ENCODE measurements around the gene IL1RAPL2. TPM values are rescaled to one million over a fixed set of nuclear protein-coding genes. Genes with fewer than 3 reads are reported as not detected.
"Not testable (repeated sequence)": the region's sequence is repeated elsewhere in the genome, so short reads cannot be mapped to it uniquely, and the experiment has no call there.

IL1RAPL2 gene
- total RNA-seq, 4 donors from 2014 or later = 0.16 TPM; not detected in 3

DNA sequence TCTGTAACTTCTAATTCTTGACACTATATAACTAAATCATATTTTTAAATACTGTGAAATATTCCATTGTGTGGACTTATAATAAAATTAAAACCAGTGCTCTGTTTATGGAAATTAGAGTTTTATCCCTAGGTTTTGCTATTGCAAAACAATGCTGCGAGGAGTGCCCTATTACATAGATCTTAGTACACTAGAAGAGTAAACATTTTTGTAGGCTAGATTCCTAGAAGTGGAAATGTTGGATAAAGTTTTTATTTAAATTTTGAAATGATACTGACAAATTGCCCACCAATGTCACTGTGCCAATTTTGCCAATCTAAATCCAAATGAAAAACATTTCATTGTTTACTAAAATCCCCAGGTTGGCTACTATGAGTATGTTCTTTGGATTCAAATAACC is 99.7 kb downstream of the IL1RAPL2 start:
- no peaks in the 10 kb centered on the region for H3K36me3 ChIP-seq
- intact Hi-C loops (cut with DNase I; ENCODE audit: low total_unique reads) = no loop called here
- H3K4me1 ChIP-seq = no peaks in the 10 kb centered on the region
- no peak for DNase-seq
- 65% methylated on average over 1 of the region's 1 CpG; no CpG with 5 or more reads in 1 of the 2 donors for WGBS, 2 donors (ENCODE audit: low coverage in 1 of 2)
- in situ Hi-C loops (cut with MboI; ENCODE audit: low pct_ligation_motif_present in 1 of 4, low pct_unique_long_range_greater_than_20kb in 1 of 4, low sequenced_read_pairs in 3 of 4) = no loop called here
- no peaks in the 10 kb centered on the region for H3K27me3 ChIP-seq
- no peak overlapping the region for H3K4me3 ChIP-seq
- TF ChIP-seq POLR2A (IDR thresholded peaks at IDR 0.05) (no peak), EP300 (IDR thresholded peaks at IDR 0.05; ENCODE audit: low read depth) (no peak), POLR2AphosphoS5 (IDR thresholded peaks at IDR 0.05) (no peak)
- TF ChIP-seq, protein P1, sequence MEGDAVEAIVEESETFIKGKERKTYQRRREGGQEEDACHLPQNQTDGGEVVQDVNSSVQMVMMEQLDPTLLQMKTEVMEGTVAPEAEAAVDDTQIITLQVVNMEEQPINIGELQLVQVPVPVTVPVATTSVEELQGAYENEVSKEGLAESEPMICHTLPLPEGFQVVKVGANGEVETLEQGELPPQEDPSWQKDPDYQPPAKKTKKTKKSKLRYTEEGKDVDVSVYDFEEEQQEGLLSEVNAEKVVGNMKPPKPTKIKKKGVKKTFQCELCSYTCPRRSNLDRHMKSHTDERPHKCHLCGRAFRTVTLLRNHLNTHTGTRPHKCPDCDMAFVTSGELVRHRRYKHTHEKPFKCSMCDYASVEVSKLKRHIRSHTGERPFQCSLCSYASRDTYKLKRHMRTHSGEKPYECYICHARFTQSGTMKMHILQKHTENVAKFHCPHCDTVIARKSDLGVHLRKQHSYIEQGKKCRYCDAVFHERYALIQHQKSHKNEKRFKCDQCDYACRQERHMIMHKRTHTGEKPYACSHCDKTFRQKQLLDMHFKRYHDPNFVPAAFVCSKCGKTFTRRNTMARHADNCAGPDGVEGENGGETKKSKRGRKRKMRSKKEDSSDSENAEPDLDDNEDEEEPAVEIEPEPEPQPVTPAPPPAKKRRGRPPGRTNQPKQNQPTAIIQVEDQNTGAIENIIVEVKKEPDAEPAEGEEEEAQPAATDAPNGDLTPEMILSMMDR (IDR thresholded peaks at IDR 0.05) = no peak
- no peak overlapping the region for H3K27ac ChIP-seq
- no peaks in the 10 kb centered on the region for H3K9me3 ChIP-seq

DNA sequence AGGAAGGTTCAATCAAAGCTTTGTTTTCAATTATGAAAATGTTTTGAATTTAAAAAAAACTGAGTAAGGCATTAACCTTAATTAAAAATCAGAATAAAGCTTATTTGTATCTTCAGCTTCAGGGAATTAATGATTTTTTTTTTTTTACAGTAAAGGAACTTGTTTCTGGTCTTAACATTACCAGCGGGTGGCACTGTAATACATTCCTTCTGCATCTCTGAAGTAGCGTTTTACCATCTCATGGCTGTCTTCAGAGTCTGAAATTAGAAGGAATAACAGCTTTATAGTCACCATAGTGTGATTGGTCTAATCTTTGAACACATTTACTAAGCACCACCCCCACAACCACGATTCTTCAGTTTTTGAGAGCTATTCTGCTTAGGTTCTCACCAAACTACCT is 102.6 kb downstream of the IL1RAPL2 start:
- TF ChIP-seq EP300 (IDR thresholded peaks at IDR 0.05; ENCODE audit: low read depth) (no peak), POLR2A (IDR thresholded peaks at IDR 0.05) (no peak), POLR2AphosphoS5 (IDR thresholded peaks at IDR 0.05) (no peak)
- TF ChIP-seq, protein P1 (IDR thresholded peaks at IDR 0.05) = no peak
- in situ Hi-C loops (cut with MboI; ENCODE audit: low pct_ligation_motif_present in 1 of 4, low pct_unique_long_range_greater_than_20kb in 1 of 4, low sequenced_read_pairs in 3 of 4) (no loop called here), intact Hi-C loops (cut with DNase I; ENCODE audit: low total_unique reads) (no loop called here)
- Histone ChIP-seq H3K4me1 (no peaks in the 10 kb centered on the region), H3K9me3 (no peaks in the 10 kb centered on the region), H3K36me3 (no peaks in the 10 kb centered on the region), H3K27me3 (no peaks in the 10 kb centered on the region), H3K4me3 (no peak overlapping the region), H3K27ac (no peak overlapping the region)
- 6 to 33% methylated on average over 1 to 3 of the region's 3 CpGs for WGBS, 2 donors (ENCODE audit: low coverage in 1 of 2)
- DNase-seq = no peak

DNA sequence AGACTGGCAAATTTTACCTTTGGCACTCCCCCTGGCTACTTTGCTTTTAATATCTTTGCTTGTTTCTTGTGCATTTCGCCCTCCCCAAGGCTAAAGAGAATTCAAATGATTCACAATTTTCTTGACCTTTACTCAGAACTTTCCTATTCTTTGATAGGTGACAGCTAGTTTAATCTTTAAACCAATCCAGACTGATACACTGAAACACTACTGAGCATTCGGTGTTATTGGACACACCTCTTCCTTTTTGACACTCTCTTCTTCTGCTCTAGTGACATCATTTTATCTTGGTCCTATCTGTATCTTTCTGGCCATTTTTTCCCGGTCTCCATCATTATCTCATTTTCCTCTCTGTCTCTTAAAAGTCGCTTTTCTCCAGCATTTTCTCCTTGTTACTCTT is 103.1 kb downstream of the IL1RAPL2 start:
- in situ Hi-C loops (cut with MboI; ENCODE audit: low pct_ligation_motif_present in 1 of 4, low pct_unique_long_range_greater_than_20kb in 1 of 4, low sequenced_read_pairs in 3 of 4) = no loop called here
- Histone ChIP-seq H3K4me1 (no peaks in the 10 kb centered on the region), H3K4me3 (no peak overlapping the region), H3K27me3 (no peaks in the 10 kb centered on the region), H3K27ac (no peak overlapping the region), H3K36me3 (no peaks in the 10 kb centered on the region), H3K9me3 (no peaks in the 10 kb centered on the region)
- intact Hi-C loops (cut with DNase I; ENCODE audit: low total_unique reads) = no loop called here
- 30 to 56% methylated on average over 2 to 4 of the region's 4 CpGs for WGBS, 2 donors (ENCODE audit: low coverage in 1 of 2)
- DNase-seq = no peak
- TF ChIP-seq POLR2A (IDR thresholded peaks at IDR 0.05) = no peak
- no peak for TF ChIP-seq EP300 (IDR thresholded peaks at IDR 0.05; ENCODE audit: low read depth)
- TF ChIP-seq, protein P1 (IDR thresholded peaks at IDR 0.05) = no peak
- no peak for TF ChIP-seq POLR2AphosphoS5 (IDR thresholded peaks at IDR 0.05)

DNA sequence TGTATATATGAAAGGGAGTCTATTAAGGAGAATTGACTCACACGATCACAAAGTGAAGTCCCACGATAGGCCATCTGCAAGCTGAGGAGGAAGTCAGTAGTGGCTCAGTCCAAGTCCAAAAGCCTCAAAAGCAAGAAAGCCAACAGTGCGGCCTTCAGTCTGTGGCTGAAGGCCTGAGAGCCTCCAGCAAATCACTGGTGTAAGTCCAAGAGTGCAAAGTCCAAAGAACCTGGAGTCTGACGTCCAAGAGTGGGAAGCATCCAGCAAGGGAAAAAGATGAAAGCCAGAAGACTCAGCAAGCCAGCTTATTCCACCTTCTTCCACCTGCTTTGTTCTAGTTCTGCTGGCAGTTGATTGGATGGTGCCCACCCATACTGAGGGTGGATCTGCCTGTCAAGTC is 104.1 kb downstream of the IL1RAPL2 start:
- Histone ChIP-seq H3K4me1 (no peaks in the 10 kb centered on the region), H3K27me3 (no peaks in the 10 kb centered on the region), H3K9me3 (no peaks in the 10 kb centered on the region), H3K36me3 (no peaks in the 10 kb centered on the region), H3K4me3 (no peak overlapping the region), H3K27ac (no peak overlapping the region)
- 65% methylated on average over 4 of the region's 4 CpGs; no CpG with 5 or more reads in 1 of the 2 donors for WGBS, 2 donors (ENCODE audit: low coverage in 1 of 2)
- no peak for DNase-seq
- TF ChIP-seq EP300 (IDR thresholded peaks at IDR 0.05; ENCODE audit: low read depth) = no peak
- no peak for TF ChIP-seq POLR2AphosphoS5 (IDR thresholded peaks at IDR 0.05)
- TF ChIP-seq POLR2A (IDR thresholded peaks at IDR 0.05) = no peak
- TF ChIP-seq, protein P1 (IDR thresholded peaks at IDR 0.05) = no peak
- intact Hi-C loops (cut with DNase I; ENCODE audit: low total_unique reads) (no loop called here), in situ Hi-C loops (cut with MboI; ENCODE audit: low pct_ligation_motif_present in 1 of 4, low pct_unique_long_range_greater_than_20kb in 1 of 4, low sequenced_read_pairs in 3 of 4) (no loop called here)

DNA sequence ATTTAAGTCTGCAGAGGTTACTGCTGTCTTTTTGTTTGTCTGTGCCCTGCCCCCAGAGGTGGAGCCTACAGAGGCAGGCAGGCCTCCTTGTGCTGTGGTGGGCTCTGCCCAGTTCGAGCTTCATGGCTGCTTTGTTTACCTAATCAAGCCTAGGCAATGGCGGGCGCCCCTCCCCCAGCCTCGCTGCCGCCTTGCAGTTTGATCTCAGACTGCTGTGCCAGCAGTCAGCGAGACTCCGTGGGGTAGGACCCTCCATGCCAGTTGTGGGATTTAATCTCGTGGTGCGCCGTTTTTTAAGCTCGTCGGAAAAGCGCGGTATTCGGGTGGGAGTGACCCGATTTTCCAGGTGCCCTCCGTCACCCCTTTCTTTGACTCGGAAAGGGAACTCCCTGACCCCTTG is 111.5 kb downstream of the IL1RAPL2 start:
- 82% methylated on average over 17 of the region's 18 CpGs; no CpG with 5 or more reads in 1 of the 2 donors for WGBS, 2 donors (ENCODE audit: low coverage in 1 of 2)
- H3K36me3 ChIP-seq; H3K27me3 ChIP-seq; H3K27ac ChIP-seq; H3K4me3 ChIP-seq; H3K4me1 ChIP-seq; in situ Hi-C loops (cut with MboI; ENCODE audit: low pct_ligation_motif_present in 1 of 4, low pct_unique_long_range_greater_than_20kb in 1 of 4, low sequenced_read_pairs in 3 of 4); intact Hi-C loops (cut with DNase I; ENCODE audit: low total_unique reads); H3K9me3 ChIP-seq; DNase-seq: not testable (repeated sequence)

Data from transverse colon (tissue), 4 donors.